ENCODE measurements around the gene FCF1.

DNA sequence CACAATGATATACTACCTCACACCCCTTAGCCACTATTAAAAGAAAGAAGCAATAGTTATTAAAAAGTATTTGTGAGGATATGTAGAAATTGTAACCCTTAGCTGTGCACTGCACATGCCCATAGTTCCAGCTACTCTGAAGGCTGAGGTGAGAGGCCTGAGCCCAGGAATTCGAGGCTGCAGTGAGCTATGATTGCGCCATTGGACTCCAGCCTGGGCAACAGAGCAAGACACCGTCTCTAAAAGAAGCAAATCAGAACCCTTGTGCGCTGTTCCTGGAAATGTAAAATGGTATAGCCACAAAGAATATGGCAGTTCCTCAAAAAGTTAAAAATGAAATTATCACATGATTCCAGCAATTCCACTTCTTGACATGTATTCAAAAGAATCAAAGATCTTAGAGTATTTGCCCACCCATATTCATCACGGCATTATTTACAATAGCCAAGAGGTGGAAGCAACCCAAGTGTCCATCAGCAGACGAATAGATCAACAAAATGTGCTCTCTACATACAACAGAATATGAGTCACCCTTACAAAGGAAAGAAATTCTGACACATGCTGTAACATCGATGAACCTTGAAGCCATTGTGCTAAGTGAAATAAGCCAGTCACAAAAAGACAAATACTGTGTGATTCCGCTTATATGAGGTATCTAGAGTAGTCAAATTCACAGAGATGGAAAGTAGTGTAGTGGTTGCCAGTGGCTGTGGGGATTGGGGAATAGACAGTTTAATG, 26.5 kb downstream of the FCF1 start:
- TF ChIP-seq ZNF891 (CRISPR knock-in tag; IDR thresholded peaks at IDR 0.05) (no peak), ZBTB20 (CRISPR knock-in tag; IDR thresholded peaks at IDR 0.05; ENCODE audit: borderline replicate concordance, low read depth) (no peak), TAF1 (CRISPR knock-in tag; IDR thresholded peaks at IDR 0.05) (no peak), ZNF34 (CRISPR knock-in tag; IDR thresholded peaks at IDR 0.05; ENCODE audit: borderline replicate concordance) (no peak), SRSF1 (optimal IDR thresholded peaks at IDR 0.05; ENCODE audit: low read depth, low read length) (no peak), RELA (CRISPR knock-in tag; IDR thresholded peaks at IDR 0.05) (no peak), ZSCAN22 (CRISPR knock-in tag; IDR thresholded peaks at IDR 0.05) (no peak), MYC (CRISPR knock-in tag; IDR thresholded peaks at IDR 0.05; ENCODE audit: borderline replicate concordance) (no peak), POLR2A (IDR thresholded peaks at IDR 0.05; ENCODE audit: insufficient read depth in 1 of 2, low read depth in 2 of 2, low read length in 2 of 2) (no peak)
- TF ChIP-seq, protein P1, sequence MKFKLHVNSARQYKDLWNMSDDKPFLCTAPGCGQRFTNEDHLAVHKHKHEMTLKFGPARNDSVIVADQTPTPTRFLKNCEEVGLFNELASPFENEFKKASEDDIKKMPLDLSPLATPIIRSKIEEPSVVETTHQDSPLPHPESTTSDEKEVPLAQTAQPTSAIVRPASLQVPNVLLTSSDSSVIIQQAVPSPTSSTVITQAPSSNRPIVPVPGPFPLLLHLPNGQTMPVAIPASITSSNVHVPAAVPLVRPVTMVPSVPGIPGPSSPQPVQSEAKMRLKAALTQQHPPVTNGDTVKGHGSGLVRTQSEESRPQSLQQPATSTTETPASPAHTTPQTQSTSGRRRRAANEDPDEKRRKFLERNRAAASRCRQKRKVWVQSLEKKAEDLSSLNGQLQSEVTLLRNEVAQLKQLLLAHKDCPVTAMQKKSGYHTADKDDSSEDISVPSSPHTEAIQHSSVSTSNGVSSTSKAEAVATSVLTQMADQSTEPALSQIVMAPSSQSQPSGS (CRISPR knock-in tag; IDR thresholded peaks at IDR 0.05) = no peak
- TF ChIP-seq, protein P2, sequence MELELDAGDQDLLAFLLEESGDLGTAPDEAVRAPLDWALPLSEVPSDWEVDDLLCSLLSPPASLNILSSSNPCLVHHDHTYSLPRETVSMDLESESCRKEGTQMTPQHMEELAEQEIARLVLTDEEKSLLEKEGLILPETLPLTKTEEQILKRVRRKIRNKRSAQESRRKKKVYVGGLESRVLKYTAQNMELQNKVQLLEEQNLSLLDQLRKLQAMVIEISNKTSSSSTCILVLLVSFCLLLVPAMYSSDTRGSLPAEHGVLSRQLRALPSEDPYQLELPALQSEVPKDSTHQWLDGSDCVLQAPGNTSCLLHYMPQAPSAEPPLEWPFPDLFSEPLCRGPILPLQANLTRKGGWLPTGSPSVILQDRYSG (CRISPR knock-in tag; IDR thresholded peaks at IDR 0.05) = no peak
- TF ChIP-seq, protein P3, sequence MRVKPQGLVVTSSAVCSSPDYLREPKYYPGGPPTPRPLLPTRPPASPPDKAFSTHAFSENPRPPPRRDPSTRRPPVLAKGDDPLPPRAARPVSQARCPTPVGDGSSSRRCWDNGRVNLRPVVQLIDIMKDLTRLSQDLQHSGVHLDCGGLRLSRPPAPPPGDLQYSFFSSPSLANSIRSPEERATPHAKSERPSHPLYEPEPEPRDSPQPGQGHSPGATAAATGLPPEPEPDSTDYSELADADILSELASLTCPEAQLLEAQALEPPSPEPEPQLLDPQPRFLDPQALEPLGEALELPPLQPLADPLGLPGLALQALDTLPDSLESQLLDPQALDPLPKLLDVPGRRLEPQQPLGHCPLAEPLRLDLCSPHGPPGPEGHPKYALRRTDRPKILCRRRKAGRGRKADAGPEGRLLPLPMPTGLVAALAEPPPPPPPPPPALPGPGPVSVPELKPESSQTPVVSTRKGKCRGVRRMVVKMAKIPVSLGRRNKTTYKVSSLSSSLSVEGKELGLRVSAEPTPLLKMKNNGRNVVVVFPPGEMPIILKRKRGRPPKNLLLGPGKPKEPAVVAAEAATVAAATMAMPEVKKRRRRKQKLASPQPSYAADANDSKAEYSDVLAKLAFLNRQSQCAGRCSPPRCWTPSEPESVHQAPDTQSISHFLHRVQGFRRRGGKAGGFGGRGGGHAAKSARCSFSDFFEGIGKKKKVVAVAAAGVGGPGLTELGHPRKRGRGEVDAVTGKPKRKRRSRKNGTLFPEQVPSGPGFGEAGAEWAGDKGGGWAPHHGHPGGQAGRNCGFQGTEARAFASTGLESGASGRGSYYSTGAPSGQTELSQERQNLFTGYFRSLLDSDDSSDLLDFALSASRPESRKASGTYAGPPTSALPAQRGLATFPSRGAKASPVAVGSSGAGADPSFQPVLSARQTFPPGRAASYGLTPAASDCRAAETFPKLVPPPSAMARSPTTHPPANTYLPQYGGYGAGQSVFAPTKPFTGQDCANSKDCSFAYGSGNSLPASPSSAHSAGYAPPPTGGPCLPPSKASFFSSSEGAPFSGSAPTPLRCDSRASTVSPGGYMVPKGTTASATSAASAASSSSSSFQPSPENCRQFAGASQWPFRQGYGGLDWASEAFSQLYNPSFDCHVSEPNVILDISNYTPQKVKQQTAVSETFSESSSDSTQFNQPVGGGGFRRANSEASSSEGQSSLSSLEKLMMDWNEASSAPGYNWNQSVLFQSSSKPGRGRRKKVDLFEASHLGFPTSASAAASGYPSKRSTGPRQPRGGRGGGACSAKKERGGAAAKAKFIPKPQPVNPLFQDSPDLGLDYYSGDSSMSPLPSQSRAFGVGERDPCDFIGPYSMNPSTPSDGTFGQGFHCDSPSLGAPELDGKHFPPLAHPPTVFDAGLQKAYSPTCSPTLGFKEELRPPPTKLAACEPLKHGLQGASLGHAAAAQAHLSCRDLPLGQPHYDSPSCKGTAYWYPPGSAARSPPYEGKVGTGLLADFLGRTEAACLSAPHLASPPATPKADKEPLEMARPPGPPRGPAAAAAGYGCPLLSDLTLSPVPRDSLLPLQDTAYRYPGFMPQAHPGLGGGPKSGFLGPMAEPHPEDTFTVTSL (CRISPR knock-in tag; IDR thresholded peaks at IDR 0.05; ENCODE audit: borderline replicate concordance) = no peak
- TF ChIP-seq, protein P4, sequence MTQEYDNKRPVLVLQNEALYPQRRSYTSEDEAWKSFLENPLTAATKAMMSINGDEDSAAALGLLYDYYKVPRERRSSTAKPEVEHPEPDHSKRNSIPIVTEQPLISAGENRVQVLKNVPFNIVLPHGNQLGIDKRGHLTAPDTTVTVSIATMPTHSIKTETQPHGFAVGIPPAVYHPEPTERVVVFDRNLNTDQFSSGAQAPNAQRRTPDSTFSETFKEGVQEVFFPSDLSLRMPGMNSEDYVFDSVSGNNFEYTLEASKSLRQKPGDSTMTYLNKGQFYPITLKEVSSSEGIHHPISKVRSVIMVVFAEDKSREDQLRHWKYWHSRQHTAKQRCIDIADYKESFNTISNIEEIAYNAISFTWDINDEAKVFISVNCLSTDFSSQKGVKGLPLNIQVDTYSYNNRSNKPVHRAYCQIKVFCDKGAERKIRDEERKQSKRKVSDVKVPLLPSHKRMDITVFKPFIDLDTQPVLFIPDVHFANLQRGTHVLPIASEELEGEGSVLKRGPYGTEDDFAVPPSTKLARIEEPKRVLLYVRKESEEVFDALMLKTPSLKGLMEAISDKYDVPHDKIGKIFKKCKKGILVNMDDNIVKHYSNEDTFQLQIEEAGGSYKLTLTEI (CRISPR knock-in tag; conservative IDR thresholded peaks at IDR 0.05) = no peak
